GM23248 (cell line): ENCODE data around the gene TIMM13. TPM values are rescaled to one million over a fixed set of nuclear protein-coding genes. Genes with fewer than 3 reads are reported as not detected.
"Not testable (repeated sequence)": the region's sequence is repeated elsewhere in the genome, so short reads cannot be mapped to it uniquely, and the experiment has no call there.

Experiments
- DNase-seq: peaks from one replicate; pipeline ENCODE4 v3.0.0-alpha.2; 2015
- H2AFZ ChIP-seq: fragments of 200-600 bp; sonication (generic); 2 replicates; pipeline ENCODE4 v1.6.1; 2016; ENCODE audit warnings: antibody characterized with exemption
- H3F3A ChIP-seq: fragments of 200-600 bp; sonication (generic); 2 replicates; pipeline ENCODE4 v1.6.1; 2016; ENCODE audit warnings: mild to moderate bottlenecking, antibody characterized with exemption, mixed run types; ENCODE audit not compliant: insufficient read depth
- H3K27ac ChIP-seq: fragments of 200-600 bp; sonication (generic); 2 replicates; pipeline ENCODE4 v1.5.1; 2016; ENCODE audit warnings: mild to moderate bottlenecking
- H3K27me3 ChIP-seq: fragments of 200-600 bp; sonication (generic); replicated peaks from 2 replicates; pipeline ENCODE4 v1.6.1; 2016; ENCODE audit warnings: mild to moderate bottlenecking; ENCODE audit not compliant: insufficient read depth
- H3K36me3 ChIP-seq: fragments of 200-600 bp; sonication (generic); 2 replicates; pipeline ENCODE4 v1.6.1; 2016; ENCODE audit warnings: low read depth, mild to moderate bottlenecking
- H3K4me1 ChIP-seq: fragments of 200-600 bp; sonication (generic); 2 replicates; pipeline ENCODE4 v1.6.1; 2016; ENCODE audit warnings: mild to moderate bottlenecking; ENCODE audit not compliant: insufficient read depth
- H3K4me2 ChIP-seq: fragments of 200-600 bp; sonication (generic); one replicate; pipeline ENCODE4 v1.6.1; 2016; ENCODE audit warnings: mild to moderate bottlenecking; ENCODE audit not compliant: unreplicated experiment
- H3K4me3 ChIP-seq: fragments of 200-600 bp; sonication (generic); 2 replicates; pipeline ENCODE4 v1.5.1; 2016; ENCODE audit warnings: mild to moderate bottlenecking
- H3K79me2 ChIP-seq: fragments of 200-600 bp; sonication (generic); 2 replicates; pipeline ENCODE4 v1.6.1; 2016; ENCODE audit warnings: mild to moderate bottlenecking; ENCODE audit not compliant: insufficient read depth
- H3K9ac ChIP-seq: fragments of 200-600 bp; sonication (generic); 2 replicates; pipeline ENCODE4 v1.6.1; 2016; ENCODE audit warnings: mild to moderate bottlenecking
- H3K9me2 ChIP-seq: fragments of 200-600 bp; sonication (generic); 2 replicates; pipeline ENCODE4 v1.6.1; 2016; ENCODE audit warnings: mixed run types, mild to moderate bottlenecking, moderate library complexity; ENCODE audit not compliant: insufficient read depth
- H3K9me3 ChIP-seq: fragments of 200-600 bp; sonication (generic); one replicate; pipeline ENCODE4 v1.6.1; 2017; ENCODE audit warnings: low read depth
- H4K20me1 ChIP-seq: fragments of 200-600 bp; sonication (generic); 2 replicates; pipeline ENCODE4 v1.6.0; 2016; ENCODE audit not compliant: insufficient read depth
- EZH2 ChIP-seq: fragments of 200-600 bp; sonication (generic); IDR thresholded peaks from 2 replicates; pipeline ENCODE4 v1.6.1; 2018; ENCODE audit warnings: antibody characterized with exemption, mild to moderate bottlenecking; ENCODE audit not compliant: insufficient read depth, poor library complexity, severe bottlenecking
- EZH2phosphoT487 ChIP-seq: fragments of 200-600 bp; sonication (generic); IDR thresholded peaks from 2 replicates; pipeline ENCODE4 v1.6.1; 2018; ENCODE audit warnings: antibody characterized with exemption, moderate library complexity, mild to moderate bottlenecking, low read depth; ENCODE audit not compliant: insufficient read depth
- WGBS, 2 experiments: methylation state at CpG; one replicate each; pipeline ENCODE4 v1.1.6; 2015 to 2017; ENCODE audit warnings: low lambda C conversion rate in 2 of 2, low coverage in 1 of 2; ENCODE audit errors: missing lambda C conversion rate in 2 of 2; 5-methylcytosine and 5-hydroxymethylcytosine counted together
- in situ Hi-C: fragments of 300-500 bp; cut with MboI; formaldehyde crosslinking; loops from 2 replicates; pipeline ENCODE4 v1.15.0; 2020
- polyA plus RNA-seq: library from polyadenylated mRNA; unstranded; fragments of >200 nt; fragmentation: Nextera tagmentation; extraction: Ambion mirVana; gene quantifications from 2 replicates; pipeline ENCODE4 v1.2.1, GENCODE V29; 2016
- total RNA-seq: library from RNA; depleted of rRNA; stranded (reverse); fragments of >200 nt; shearing (Covaris generic); gene quantifications from 2 replicates; pipeline ENCODE4 v1.2.3, GENCODE V29; 2014

Gene TIMM13
- total and polyA plus RNA-seq, 2 experiments from 2014 or later = 57.6 to 143 TPM

GRCh38 chr19:2398735-2399305, 28.6 kb downstream of the TIMM13 start:
- H2AFZ ChIP-seq = no peak overlapping the region
- H4K20me1 ChIP-seq = no peaks in the 10 kb centered on the region
- no peaks in the 10 kb centered on the region for H3K9me2 ChIP-seq
- H3K4me3 ChIP-seq = no peak overlapping the region
- no peaks in the 10 kb centered on the region for H3K79me2 ChIP-seq
- no peaks in the 10 kb centered on the region for H3F3A ChIP-seq
- no peaks in the 10 kb centered on the region for H3K4me1 ChIP-seq
- H3K27ac ChIP-seq = no peak overlapping the region
- 60 to 70% methylated on average over 14 of the region's 14 CpGs for WGBS, 2 experiments
- TF ChIP-seq EZH2phosphoT487 (no peak), EZH2 (no peak)
- H3K27me3 ChIP-seq = no peaks in the 10 kb centered on the region
- no peaks in the 10 kb centered on the region for H3K36me3 ChIP-seq
- no peaks in the 10 kb centered on the region for H3K9me3 ChIP-seq
- no peak overlapping the region for H3K9ac ChIP-seq
- H3K4me2 ChIP-seq = no peak overlapping the region
- in situ Hi-C loops = loop anchor here (10.0 kb wide), 1 partner anchor 244 kb away; the partner anchor contains the start of gene AP3D1
- DNase-seq = no peak

DNA sequence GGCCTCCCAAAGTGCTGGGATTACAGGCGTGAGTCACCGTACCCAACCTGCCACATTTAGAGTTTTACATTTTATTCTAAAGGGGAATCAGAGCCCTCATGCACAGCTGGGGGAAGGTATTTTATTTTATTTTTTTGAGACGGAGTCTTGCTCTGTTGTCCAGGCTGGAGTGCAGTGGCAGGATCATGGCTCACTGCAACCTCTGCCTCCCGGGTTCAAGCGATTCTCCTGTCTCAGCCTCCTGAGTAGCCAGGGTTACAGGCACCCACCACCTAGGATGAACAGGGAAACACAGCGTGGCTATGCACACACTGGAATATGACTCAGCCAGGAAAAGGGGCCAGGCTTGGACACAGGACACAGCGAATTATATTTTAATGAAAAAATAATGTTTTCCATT, 30.2 kb downstream of the TIMM13 start:
- H3F3A ChIP-seq, DNase-seq, H3K27me3 ChIP-seq, H3K9me3 ChIP-seq, H3K4me3 ChIP-seq, H3K4me2 ChIP-seq, H2AFZ ChIP-seq, H3K9ac ChIP-seq, H3K36me3 ChIP-seq, H3K79me2 ChIP-seq, H3K27ac ChIP-seq, H4K20me1 ChIP-seq, H3K9me2 ChIP-seq, H3K4me1 ChIP-seq: not testable (repeated sequence)
- WGBS, 2 experiments = 60 to 62% methylated on average over 7 of the region's 7 CpGs
- in situ Hi-C loops = loop anchor here (10.0 kb wide), 1 partner anchor 242 kb away; the partner anchor contains the start of gene AP3D1

DNA sequence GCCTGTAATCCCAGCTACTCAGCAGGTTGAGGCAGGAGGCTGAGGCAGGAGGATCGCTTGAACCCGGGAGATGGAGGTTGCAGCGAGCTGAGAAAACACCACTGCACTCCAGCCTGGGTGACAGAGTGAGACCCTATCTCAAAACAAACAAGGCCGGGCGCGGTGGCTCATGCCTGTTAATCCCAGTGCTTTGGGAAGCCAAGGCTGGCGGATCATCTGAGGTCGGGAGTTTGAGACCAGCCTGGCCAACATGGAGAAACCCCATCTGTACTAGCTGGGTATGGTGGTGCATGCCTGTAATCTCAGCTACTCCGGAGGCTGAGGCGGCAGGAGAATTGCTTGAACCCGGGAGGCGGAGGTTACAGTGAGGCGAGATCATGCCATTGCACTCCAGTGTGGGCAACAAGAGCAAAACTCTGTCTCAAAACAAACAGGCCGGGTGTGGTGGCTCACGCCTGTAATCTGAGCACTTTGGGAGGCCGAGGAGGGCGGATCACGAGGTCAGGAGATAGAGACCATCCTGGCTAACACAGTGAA, 32.0 kb downstream of the TIMM13 start:
- WGBS, 2 experiments = 86 to 87% methylated on average over 18 of the region's 18 CpGs

GRCh38 chr19:2394442-2395292, 32.7 kb downstream of the TIMM13 start:
- no peaks in the 10 kb centered on the region for H3K4me1 ChIP-seq
- H3K9ac ChIP-seq = no peak overlapping the region
- H3K9me3 ChIP-seq = no peaks in the 10 kb centered on the region
- H3K27me3 ChIP-seq = no peaks in the 10 kb centered on the region
- 67 to 68% methylated on average over 27 of the region's 27 CpGs for WGBS, 2 experiments
- no peaks in the 10 kb centered on the region for H4K20me1 ChIP-seq
- in situ Hi-C loops = loop anchor here (10.0 kb wide), 1 partner anchor 240 kb away; the partner anchor contains the start of gene AP3D1
- no peak overlapping the region for H3K27ac ChIP-seq
- H3K4me2 ChIP-seq = no peak overlapping the region
- no peak overlapping the region for H2AFZ ChIP-seq
- H3K9me2 ChIP-seq = no peaks in the 10 kb centered on the region
- no peaks in the 10 kb centered on the region for H3K79me2 ChIP-seq
- no peak for TF ChIP-seq EZH2phosphoT487
- no peak for TF ChIP-seq EZH2
- DNase-seq = no peak
- no peak overlapping the region for H3K4me3 ChIP-seq
- no peaks in the 10 kb centered on the region for H3F3A ChIP-seq
- H3K36me3 ChIP-seq = no peaks in the 10 kb centered on the region

More for the DNA sequence above, 32.0 kb downstream of the TIMM13 start:
- H3K27ac ChIP-seq, H3K36me3 ChIP-seq, H4K20me1 ChIP-seq, H3K9me2 ChIP-seq, H3K9me3 ChIP-seq, H2AFZ ChIP-seq, DNase-seq, H3K4me3 ChIP-seq, H3K27me3 ChIP-seq, H3K4me1 ChIP-seq, H3K9ac ChIP-seq, H3F3A ChIP-seq, H3K79me2 ChIP-seq, H3K4me2 ChIP-seq: not testable (repeated sequence)
- in situ Hi-C loops = loop anchor here (10.0 kb wide), 1 partner anchor 241 kb away; the partner anchor contains the start of gene AP3D1
